Measurements from ENCODE around the gene TMEM43.

TMEM43 gene

GRCh38 chr3:14181253-14181652 lies 56.4 kb downstream of the TMEM43 start:
- DNase-seq, result no peak

GRCh38 chr3:14183015-14183577 lies 58.2 kb downstream of the TMEM43 start:
- DNase-seq, result no peak

GRCh38 chr3:14186854-14187458 lies 62.1 kb downstream of the TMEM43 start:
- DNase-seq, result no peak

- DNase-seq, result no peak
These were observed 63.3 kb downstream of the TMEM43 start for GRCh38 chr3:14188041-14188754.
